ENCODE data around the gene KCNE4. TPM values are rescaled to one million over a fixed set of nuclear protein-coding genes. Genes with fewer than 3 reads are reported as not detected.
A peak's percentile ranks its signal among the peaks of the same experiment; 100 is the strongest.

Gene KCNE4
- total RNA-seq, 1 donor from 2014 or later = 0.27 TPM

GRCh38 chr2:223007531-223007930 lies 44.5 kb upstream of the KCNE4 start:
- peak; percentile 67 for DNase-seq (ENCODE audit: low read depth)
- peaks cover 37% of the 10 kb centered on the region for H3K4me1 Mint-ChIP-seq (ENCODE audit: low read depth, unreplicated experiment)
- H2AFZ ChIP-seq (ENCODE audit: low read depth, low read length) = no peak overlapping the region
- TF ChIP-seq CTCF (IDR thresholded peaks at IDR 0.05; ENCODE audit: insufficient read depth, low read depth, low read length) = no peak
- no peak overlapping the region for H3K9ac ChIP-seq (ENCODE audit: low read length)
- no peaks in the 10 kb centered on the region for H3K27me3 ChIP-seq (ENCODE audit: insufficient read depth, low read length)
- no peaks in the 10 kb centered on the region for H3K36me3 ChIP-seq (ENCODE audit: insufficient read depth, low read length)
- peaks cover 17% of the 10 kb centered on the region for H3K9me3 Mint-ChIP-seq (ENCODE audit: unreplicated experiment)
- H3K4me3 Mint-ChIP-seq (ENCODE audit: unreplicated experiment) = no peak overlapping the region
- no peaks in the 10 kb centered on the region for H3K9me3 ChIP-seq (ENCODE audit: insufficient read depth, low read depth, low read length)
- no peaks in the 10 kb centered on the region for H3K27me3 Mint-ChIP-seq (ENCODE audit: low read depth, unreplicated experiment)
- H3K4me2 ChIP-seq (ENCODE audit: low read length) = no peak overlapping the region
- peaks cover 19% of the 10 kb centered on the region for H3K4me1 ChIP-seq (ENCODE audit: insufficient read depth, low read length)
- no peak for FAIRE-seq
- peak overlapping the region; percentile 82 for H3K27ac Mint-ChIP-seq (ENCODE audit: unreplicated experiment)
- H3K79me2 ChIP-seq (ENCODE audit: insufficient read depth, low read length) = no peaks in the 10 kb centered on the region
- peaks cover 4% of the 10 kb centered on the region for H3K36me3 Mint-ChIP-seq (ENCODE audit: low read depth, unreplicated experiment)
- H3K4me3 ChIP-seq (ENCODE audit: insufficient read depth, low read depth, low read length) = no peak overlapping the region
- H4K20me1 ChIP-seq (ENCODE audit: insufficient read depth, low read length) = no peaks in the 10 kb centered on the region
- peak overlapping the region; percentile 73 for H3K27ac ChIP-seq (ENCODE audit: low read depth, low read length)

GRCh38 chr2:223008162-223008561 lies 43.8 kb upstream of the KCNE4 start:
- H3K9ac ChIP-seq (ENCODE audit: low read length) = peak overlapping the region; percentile 1
- Mint-ChIP-seq H3K4me1 (ENCODE audit: low read depth, unreplicated experiment) (peaks cover 32% of the 10 kb centered on the region), H3K27ac (ENCODE audit: unreplicated experiment) (peak overlapping the region; percentile 38), H3K4me3 (ENCODE audit: unreplicated experiment) (peak overlapping the region; percentile 27), H3K27me3 (ENCODE audit: low read depth, unreplicated experiment) (no peaks in the 10 kb centered on the region), H3K9me3 (ENCODE audit: unreplicated experiment) (peaks cover 17% of the 10 kb centered on the region), H3K36me3 (ENCODE audit: low read depth, unreplicated experiment) (peaks cover 4% of the 10 kb centered on the region)
- no peaks in the 10 kb centered on the region for H3K79me2 ChIP-seq (ENCODE audit: insufficient read depth, low read length)
- no peaks in the 10 kb centered on the region for H4K20me1 ChIP-seq (ENCODE audit: insufficient read depth, low read length)
- H3K9me3 ChIP-seq (ENCODE audit: insufficient read depth, low read depth, low read length) = no peaks in the 10 kb centered on the region
- no peak overlapping the region for H2AFZ ChIP-seq (ENCODE audit: low read depth, low read length)
- FAIRE-seq (peak; percentile 17), DNase-seq (ENCODE audit: low read depth) (peak; percentile 57)
- H3K27me3 ChIP-seq (ENCODE audit: insufficient read depth, low read length) = no peaks in the 10 kb centered on the region
- no peak for TF ChIP-seq EZH2 (IDR thresholded peaks at IDR 0.05; ENCODE audit: insufficient read depth, low read length)
- no peak for TF ChIP-seq CTCF (IDR thresholded peaks at IDR 0.05; ENCODE audit: insufficient read depth, low read depth, low read length)
- H3K4me3 ChIP-seq (ENCODE audit: insufficient read depth, low read depth, low read length) = no peak overlapping the region
- H3K4me2 ChIP-seq (ENCODE audit: low read length) = peak overlapping the region; percentile 14
- H3K27ac ChIP-seq (ENCODE audit: low read depth, low read length) = peak overlapping the region; percentile 73
- H3K4me1 ChIP-seq (ENCODE audit: insufficient read depth, low read length) = peaks cover 19% of the 10 kb centered on the region
- H3K36me3 ChIP-seq (ENCODE audit: insufficient read depth, low read length) = no peaks in the 10 kb centered on the region

GRCh38 chr2:223008956-223009355 lies 43.0 kb upstream of the KCNE4 start:
- Mint-ChIP-seq H3K4me3 (ENCODE audit: unreplicated experiment) (no peak overlapping the region), H3K4me1 (ENCODE audit: low read depth, unreplicated experiment) (peaks cover 27% of the 10 kb centered on the region), H3K27ac (ENCODE audit: unreplicated experiment) (peak overlapping the region; percentile 27), H3K36me3 (ENCODE audit: low read depth, unreplicated experiment) (peaks cover 4% of the 10 kb centered on the region), H3K27me3 (ENCODE audit: low read depth, unreplicated experiment) (peaks cover 1% of the 10 kb centered on the region), H3K9me3 (ENCODE audit: unreplicated experiment) (peaks cover 21% of the 10 kb centered on the region)
- Histone ChIP-seq H3K36me3 (ENCODE audit: insufficient read depth, low read length) (no peaks in the 10 kb centered on the region), H4K20me1 (ENCODE audit: insufficient read depth, low read length) (no peaks in the 10 kb centered on the region), H3K9ac (ENCODE audit: low read length) (peak overlapping the region; percentile 1), H3K79me2 (ENCODE audit: insufficient read depth, low read length) (no peaks in the 10 kb centered on the region), H3K27me3 (ENCODE audit: insufficient read depth, low read length) (no peaks in the 10 kb centered on the region), H2AFZ (ENCODE audit: low read depth, low read length) (no peak overlapping the region), H3K4me3 (ENCODE audit: insufficient read depth, low read depth, low read length) (no peak overlapping the region), H3K4me1 (ENCODE audit: insufficient read depth, low read length) (peaks cover 19% of the 10 kb centered on the region), H3K4me2 (ENCODE audit: low read length) (no peak overlapping the region), H3K27ac (ENCODE audit: low read depth, low read length) (peak overlapping the region; percentile 73), H3K9me3 (ENCODE audit: insufficient read depth, low read depth, low read length) (no peaks in the 10 kb centered on the region)
- TF ChIP-seq EZH2 (IDR thresholded peaks at IDR 0.05; ENCODE audit: insufficient read depth, low read length) = no peak
- no peak for TF ChIP-seq CTCF (IDR thresholded peaks at IDR 0.05; ENCODE audit: insufficient read depth, low read depth, low read length)
- no peak for DNase-seq (ENCODE audit: low read depth)
- no peak for FAIRE-seq
